Fibroblast of lung (primary cell): ENCODE data around the gene TCP11L2.

Experiments used
- CTCF ChIP-seq, 2 donors: IDR thresholded peaks in 1 of 2; conservative IDR thresholded peaks in 1 of 2; 1 replicate in 1 of 2; 2 replicates in 1 of 2; pipeline ENCODE4 v1.5.1; 2011 to 2012; ENCODE audit warnings: low read length in 2 of 2, control low read depth in 1 of 2, inconsistent platforms in 1 of 2, low read depth in 1 of 2, mild to moderate bottlenecking in 1 of 2
- EZH2 ChIP-seq: IDR thresholded peaks from 2 replicates; pipeline ENCODE4 v1.5.1; 2012; ENCODE audit warnings: low read length, control low read depth, mild to moderate bottlenecking; ENCODE audit errors: missing control alignments

DNA sequence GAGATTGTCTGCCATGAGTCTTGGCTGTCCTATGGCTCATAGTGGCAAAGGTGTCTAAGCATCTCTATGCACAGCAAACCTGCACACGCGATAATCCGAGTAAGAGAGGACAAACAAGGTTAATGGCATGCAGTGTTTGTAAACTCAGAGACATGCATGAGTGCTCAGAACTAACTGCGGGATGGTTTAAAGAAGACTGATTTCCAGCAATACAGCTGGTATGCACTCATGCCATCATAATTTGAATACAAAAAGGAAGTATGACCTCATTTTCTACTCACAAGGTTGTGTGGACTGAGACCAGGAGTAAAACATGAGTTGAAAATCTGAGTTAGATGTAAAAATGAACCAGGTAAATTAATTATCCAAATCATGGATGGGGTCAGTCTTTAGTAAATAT lies 16.6 kb upstream of the TCP11L2 start:
- TF ChIP-seq EZH2 = no peak
- no peak for TF ChIP-seq CTCF (conservative IDR thresholded peaks at IDR 0.05 in 1 of 2, IDR thresholded peaks at IDR 0.05 in 1 of 2; ENCODE audit: low read depth in 1 of 2, low read length in 2 of 2)
